ENCODE measurements around the gene MPPED1.

Gene MPPED1

DNA sequence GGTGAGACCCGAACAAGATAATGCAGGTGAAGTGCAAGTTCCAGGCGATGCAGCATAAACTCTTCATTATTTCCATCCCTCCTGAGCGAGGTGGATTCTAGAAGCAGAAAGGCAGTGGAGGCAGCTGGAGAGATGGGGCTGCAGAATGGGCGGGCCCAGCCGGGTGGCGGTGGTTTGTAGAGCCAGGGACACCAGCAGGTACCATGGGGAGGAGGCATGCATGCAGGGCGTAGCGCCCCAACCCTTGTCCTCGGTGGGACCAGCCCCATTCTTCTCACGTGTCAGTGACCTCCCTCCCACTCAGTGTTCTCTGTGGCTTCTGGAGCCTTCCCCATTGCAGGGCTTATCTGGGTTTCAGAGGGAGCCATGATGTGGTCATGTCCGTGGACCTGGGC, 38.0 kb downstream of the MPPED1 start:
- DNase-seq = no peak

DNA sequence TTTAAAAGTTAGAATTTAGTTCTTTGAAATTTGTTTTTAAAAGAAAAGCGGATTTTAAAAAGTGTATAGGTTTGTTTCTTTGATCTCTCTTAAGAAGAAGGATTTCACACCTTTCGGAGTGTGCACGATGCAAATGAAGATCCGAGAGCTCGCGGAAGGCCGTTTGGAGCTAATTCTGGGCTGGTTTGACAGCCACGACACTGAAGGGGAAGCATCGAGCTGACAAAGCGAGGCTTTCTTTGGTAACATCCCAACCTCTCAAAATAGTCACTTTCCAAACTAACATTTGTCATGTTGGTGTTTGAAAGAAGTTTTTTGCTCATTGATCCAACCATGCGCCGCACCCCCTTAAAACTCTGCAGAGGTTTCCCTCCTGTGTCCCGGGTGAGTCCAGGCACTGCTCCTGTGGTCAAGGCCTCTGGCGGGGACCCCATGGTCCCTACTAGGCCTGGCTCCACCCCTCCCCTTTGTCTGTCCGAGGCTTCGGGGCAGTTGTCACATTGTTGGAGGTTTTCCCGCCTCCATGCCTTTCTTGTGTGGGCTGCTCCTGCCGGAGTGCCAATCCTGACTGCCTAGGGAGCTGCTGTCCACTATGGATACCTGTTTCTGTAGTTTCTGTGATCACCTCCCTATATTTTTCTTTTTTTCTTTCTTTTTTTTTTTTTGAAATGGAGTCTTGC, 39.7 kb downstream of the MPPED1 start:
- DNase-seq = no peak

DNA sequence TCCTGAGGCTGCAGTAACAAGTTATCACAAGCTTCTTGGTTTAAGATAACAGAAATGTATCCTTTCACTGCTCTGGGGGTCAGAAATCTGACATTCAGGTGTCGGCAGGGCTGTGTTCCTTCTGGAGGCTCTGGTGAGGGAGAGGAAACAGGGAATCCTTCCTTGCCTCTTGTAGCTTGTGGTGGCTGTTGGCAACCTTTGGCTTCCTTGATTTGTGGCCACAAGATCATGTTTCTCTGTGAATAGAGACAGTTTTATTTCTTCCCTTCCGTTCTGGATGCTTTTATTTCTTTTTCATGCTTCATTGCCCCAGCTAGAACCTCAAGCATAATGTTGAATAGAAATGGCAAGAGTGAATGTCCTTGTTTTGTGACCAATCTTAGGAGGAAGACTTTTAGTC, 44.0 kb downstream of the MPPED1 start:
- DNase-seq = no peak

DNA sequence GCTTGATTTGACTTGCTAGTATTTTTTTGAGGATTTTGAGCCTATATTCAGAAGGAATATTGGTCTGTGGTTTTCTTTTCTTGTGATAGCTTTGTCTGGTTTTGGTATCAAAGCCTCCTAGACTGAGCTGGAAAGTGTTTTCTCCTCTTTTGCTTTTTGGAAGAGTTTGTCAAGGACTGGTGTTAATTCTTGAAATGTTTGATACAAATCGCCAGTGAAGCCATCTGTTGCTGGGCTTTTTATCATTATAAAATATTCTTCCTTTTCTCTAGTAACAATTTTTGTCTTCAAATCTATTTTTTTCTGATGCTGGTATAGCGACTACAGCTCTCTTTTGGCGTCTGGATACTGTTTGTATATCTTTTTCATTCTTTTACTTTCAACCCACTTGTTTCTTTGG, 45.2 kb downstream of the MPPED1 start:
- DNase-seq = no peak

DNA sequence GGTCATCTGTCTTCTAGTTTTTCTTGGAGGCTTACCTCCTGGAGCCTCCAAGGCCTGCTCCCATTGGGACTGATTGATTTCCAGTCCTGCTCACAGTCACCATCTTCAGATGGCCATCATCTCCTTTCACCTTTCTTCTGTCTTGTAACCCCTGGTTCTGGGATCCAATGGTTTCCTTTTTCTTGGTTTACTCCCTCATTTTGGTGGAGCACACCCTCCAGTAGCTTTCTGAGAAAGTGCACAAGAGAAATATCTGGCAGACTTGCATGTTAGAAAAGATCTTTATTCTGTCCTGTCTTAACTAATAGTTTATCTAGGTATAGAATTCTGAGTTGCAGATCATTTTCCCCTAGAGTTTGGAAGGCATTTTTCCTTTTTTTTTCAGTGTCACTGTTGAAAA, 50.9 kb downstream of the MPPED1 start:
- DNase-seq = no peak

DNA sequence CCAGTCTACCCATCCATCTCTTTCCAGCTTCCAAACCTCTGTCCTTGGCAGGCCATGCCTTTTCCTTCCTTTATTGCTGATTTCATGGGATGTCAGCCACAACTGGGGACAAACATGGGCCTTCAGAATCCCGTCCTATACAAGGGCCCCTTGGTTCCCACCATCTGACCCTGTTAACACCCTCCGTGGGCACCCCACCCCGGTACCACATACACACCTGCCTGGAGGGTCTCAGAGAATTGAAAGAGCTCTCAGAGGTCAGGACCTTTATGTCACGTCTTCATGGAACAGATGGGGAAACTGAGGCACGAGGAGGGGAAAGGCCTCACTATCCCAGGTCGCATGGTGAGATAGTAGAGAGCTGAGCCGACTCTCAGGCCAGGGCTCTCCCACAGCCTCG, 53.0 kb downstream of the MPPED1 start:
- DNase-seq = no peak

DNA sequence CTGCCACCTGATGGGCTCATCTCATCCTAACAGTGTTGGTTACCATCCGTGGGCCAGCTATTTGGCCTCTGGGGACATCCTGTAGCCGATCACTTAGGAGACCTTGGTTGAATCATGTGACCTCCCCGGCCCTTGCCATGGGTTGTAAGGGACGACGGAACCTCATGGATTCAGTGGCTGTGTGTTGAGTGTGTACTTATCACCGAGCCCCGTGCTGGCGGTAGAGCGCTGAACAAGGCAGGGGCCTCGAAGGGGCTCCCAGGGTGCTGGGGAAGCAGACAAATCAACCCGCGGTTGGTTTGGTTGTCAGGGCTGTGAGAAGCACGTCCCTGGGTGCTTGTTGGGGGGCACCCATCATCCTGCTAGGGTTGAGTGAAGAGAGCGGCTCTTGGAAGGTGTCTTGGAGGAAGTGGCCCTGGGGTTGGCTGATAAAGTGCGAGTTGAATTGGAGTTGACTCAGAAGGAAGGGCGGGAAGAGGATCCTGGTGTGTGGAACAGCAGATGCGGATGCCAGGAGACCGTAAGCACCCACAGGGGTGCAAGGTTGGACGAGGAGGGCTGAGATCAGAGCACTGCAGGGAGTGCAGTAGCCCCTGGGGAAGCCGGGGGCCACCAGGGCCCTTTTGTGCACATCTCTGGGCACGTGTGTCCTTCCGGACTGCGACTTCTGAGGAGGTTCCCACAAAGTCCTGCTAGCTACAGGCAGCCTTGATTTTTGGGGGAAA, 53.6 kb downstream of the MPPED1 start:
- no peak for DNase-seq

DNA sequence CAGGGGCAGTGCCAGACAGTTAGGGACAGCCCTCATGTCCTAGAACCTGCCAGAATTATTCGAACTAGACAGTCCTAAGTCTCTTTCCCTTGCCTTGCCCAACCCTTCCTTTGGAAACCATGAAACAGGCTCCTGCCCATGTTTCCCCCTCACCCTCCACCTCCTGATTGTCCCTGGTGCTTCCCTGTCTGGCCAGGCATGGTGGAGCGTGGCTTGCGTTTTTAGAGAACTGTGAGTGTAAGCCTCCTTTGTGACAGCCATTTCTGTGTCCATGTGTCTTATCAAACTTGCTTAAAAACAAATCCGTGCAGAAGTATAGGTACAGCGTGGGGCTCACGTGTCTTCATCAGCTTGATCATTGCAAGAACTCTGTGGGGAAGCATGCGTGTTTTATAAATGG, 54.9 kb downstream of the MPPED1 start:
- DNase-seq = no peak

DNA sequence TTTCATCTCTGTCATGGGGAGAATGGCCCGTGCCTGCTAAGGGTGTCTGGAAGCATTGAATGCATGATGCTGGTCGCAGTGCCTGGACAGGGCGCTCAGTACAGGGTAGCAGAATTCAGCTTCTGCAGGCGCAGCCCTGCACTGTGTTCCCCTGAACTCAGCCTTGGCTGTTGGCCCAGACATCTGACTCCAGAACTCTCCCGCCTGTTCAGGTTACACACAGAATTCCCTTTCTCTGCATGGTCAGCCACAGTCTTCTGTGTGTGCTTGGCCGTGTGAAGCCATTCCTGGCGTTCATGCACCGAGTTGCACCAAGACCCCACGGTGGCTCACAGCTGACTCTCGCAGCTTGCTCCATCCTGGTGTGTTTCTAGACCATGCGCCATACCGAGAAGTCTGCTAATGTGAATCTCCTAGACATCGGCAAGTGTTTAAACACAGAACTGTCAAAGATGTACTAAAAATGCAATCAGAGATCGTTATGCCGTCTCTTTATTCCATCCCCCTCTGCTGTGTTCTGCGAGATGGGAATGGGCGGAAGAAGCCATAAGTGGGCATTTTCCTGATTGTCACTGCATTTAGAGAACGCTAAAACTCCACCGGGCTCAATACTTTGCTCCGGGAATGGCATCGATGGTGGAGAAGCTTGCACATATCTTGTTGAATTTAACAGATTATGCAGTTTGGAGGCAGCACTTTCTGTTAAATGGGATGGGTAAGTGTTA, 55.6 kb downstream of the MPPED1 start:
- DNase-seq = no peak

DNA sequence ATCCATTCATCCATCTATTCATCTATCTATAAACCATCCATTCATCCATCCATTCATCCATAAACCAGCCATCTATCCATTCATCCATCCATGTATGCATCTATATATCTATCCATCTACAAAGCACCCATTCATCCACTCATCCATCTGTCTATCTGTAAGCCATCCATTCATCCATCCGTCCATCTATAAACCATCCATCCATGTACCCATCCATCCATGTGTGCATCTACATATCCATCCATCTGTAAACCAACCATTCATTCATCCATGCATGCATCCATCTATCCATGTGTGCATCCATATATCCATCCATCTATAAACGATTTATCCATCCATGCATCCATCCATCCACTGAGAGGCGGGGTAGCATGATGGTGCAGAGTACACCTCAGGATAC, 58.4 kb downstream of the MPPED1 start:
- DNase-seq = no peak

DNA sequence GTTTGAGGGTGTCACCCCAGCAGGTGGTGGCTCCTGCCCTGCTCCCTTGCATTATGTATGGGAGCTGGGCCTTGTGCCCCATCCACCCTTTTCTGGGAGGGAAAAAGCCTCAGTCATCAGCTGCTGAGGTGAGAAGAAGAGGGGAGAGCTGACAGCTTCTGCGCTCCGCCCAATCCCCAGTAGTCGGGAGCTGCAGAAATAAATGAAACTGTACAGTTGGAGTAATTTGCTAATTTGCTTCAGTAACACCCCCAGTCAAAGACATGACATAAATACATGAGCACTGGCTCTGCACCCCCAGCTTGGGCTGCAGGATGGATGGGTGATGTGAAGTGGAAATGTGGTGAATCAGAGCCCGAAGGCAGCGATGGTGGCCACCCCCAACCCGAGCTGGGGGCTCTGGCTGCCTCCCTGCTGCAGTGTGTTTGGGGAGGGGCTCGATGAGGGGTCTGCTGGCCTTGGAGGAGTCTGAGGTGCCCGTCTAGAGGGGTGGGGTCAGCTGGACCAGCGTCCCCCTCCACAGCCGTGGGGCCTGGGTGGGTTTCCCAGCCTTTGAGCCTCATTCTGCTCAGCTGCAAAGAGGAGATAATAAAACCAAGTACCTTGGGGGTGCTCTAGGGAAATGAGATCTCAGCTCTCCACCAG, 59.2 kb downstream of the MPPED1 start:
- DNase-seq = no peak

DNA sequence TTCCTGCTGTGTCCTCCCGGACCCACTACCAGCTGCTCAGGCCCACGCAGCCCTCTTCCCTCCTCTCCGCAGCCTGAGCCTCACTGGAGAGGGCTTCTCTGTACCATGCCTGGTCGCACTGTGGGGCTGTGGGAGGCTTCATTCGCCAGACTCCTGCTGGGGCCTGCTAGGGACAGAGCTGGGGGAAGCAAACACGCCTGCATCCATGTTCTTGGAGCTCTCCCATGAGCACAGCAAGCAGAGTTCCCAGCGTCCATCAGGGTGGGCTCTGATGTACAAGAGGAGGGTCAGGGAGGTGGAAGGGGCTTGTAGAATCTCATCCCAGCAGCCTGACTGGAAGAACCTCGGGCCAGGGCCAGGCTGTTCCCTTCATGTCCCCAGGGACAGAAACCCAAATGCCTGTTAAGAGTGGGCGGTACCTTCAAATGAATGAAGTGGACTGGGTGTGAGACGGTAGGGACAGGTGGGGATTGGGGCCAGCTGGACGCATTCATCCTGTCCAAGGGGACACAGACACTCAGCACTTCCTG, 59.9 kb downstream of the MPPED1 start:
- DNase-seq = no peak

DNA sequence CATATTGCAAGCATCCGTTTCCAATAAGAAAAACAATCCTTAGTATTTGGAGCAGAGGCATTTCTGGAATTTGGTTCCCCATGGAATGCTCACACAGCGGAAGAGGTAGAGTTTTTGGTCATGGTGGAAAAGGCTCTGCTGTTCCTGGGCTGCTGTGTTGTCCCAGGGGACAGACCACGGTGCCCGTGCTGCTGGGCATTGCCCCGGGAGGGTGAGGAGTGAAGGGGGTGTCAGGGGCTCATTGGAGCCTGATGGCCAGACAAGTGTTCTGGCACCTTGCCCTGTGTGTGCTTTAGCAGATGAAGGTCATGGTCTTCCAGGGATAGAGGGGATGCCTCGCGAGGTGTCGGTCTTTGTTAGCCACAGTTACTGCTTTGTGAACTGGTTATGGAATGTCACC, 61.2 kb downstream of the MPPED1 start:
- DNase-seq = no peak

DNA sequence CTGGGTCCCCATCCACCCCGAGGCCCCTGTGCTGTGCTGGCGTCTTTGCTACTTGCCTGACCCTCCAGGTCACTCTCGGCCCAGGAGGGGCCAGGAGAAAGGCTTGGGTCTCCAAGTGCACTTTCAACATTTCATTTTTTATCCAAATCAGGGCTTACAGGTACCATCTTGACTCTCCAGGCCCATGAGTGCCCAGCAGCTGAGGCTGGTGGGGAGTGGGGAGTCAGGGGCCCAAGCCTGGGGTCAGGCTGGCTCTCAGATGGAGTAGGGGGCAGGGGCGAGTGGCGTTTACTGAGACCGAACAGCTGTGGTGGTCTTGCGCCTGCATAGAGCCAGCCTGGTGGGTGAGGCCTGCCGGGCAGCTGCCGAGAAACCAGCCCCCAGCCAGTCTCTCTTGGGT, 61.6 kb downstream of the MPPED1 start:
- no peak for DNase-seq

DNA sequence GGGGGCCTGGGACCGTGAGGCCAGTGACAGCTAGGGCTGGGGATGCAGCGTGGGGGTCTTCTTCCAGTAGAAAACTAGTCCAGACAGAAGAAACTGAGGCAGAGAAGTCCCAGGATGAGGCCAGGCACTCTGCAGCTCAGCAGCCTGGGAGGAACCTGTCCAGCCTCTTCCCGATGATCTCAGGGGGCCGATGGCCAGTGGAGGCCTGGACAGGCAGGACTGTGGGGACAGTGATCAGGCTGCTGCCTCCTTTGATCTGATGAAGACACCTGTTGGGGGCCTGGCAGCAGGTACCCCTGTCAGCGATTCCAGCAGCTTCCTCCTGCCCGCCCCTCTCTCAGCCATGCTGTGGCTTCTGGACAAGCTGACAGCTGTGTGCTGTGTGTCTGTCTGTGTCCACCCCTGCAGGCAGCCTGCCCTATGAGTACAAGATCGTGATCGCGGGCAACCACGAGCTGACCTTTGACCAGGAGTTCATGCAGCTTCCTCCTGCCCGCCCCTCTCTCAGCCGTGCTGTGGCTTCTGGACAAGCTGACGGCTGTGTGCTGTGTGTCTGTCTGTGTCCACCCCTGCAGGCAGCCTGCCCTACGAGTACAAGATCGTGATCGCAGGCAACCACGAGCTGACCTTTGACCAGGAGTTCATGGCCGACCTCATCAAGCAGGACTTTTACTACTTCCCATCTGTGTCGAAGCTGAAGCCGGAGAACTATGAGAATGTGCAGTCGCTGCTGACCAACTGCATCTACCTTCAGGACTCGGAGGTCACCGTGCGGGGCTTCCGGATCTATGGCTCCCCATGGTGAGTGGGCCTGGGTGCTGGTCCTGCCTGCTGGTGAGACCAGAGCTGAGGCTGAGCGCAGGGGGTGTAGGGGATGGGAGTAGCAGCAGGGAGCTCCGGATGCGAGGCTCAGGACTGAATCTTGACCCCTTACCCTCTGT, 62.6 kb downstream of the MPPED1 start:
- no peak for DNase-seq

DNA sequence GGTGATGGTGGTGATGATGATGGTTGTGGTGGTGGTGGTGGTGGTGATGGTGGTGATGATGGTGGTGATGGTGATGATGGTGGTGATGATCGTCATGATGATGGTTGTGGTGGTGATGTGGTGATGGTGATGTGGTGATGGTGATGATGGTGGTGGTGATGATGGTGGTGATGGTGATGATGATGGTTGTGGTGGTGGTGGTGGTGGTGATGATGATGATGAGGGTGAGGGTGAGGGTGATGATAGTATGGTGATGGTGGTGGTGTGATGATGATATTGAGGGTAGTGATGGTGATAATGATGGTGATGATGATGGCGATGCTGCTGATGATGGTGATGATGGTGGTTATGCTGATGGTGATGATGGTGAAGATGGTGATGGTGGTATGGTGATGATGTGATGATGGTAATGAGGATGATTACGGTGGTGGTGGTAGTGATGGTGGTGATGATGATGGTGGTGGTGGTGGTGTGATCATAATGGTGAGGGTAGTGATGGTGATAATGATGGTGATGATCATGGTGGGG, 63.8 kb downstream of the MPPED1 start:
- no peak for DNase-seq

DNA sequence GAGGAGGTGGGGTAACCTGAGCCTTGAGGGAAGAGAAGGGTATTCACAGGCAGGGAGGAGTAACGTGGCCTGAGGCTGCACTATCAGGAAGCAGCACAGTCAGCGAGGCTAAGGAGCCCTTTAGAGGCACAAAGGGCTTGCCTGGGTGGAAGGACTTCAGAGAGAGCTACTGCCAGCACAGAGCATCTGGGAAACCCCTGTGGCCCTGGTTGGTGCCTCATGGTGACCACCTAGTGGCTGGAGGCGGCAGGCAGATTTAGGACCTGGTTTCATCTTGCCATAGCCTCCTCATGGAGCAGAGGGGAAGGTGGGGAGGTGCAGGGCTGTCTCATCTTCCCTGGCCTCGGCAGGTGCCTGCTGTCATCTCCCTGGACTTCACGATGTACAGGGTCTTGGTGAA, 64.5 kb downstream of the MPPED1 start:
- DNase-seq = no peak

DNA sequence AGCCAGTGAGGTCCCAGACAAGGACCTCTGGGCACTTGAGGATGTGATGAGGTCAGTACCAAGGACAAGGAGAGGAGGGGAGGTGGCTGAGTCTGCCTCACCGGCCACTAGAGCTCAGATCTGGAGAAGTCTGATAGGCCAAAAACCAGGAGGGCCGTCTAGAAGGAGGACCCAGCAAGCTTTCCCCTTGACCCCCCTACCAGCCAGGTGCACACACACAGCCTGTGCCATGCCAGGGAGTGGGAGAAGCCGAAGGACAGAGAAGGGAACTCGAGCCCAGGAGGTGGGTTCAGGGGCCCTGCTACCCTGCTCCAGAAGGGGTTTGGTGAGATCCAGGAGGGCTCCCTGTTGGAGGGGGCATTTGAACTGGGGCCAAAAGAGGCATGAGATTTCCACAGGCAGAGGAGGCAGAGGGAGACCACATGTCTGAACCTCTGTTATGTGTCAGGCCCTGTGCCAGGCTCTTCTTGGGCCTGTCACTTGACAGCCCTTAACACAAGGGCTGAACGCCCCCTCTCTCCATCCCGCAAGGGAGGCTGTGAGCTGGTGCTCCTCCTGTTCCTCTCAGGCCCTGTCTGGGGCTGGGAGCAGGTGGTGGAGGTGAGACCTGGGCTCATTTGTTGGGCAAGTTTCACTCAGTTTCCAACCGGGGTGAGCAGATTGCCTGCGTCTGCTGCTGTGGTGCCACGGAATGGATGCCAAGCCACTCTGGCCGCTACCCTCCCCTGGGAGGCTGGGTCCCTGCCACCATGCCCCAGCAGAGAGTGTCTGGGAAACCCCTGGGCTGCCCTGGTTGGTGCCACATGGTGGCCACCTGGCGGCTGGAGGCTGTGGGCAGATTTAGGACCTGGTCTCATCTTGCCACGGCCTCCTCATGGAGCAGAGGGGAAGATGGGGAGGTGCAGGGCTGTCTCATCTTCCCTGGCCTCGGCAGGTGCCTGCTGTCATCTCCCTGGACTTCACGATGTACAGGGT, 65.2 kb downstream of the MPPED1 start:
- DNase-seq = no peak

DNA sequence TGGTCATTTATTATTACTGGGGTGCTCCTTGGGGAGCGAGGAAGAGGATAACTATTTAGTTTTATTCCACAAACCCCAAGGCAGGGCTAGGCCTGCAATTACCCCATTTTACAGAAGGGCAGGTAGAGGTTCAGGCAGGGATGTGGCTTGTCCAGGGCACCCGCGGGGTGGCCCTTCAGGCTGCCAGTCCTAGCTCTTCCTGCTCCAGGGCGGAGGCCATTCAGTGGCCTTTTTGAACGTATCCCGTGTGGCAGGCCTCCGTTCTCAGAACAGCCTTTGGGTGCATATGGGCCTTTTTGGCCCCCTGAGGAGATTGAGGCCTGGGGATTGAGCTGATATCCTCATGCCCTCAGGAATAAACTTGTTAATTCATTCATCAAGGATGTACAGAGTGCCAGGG, 66.2 kb downstream of the MPPED1 start:
- DNase-seq = peak; percentile 13

DNA sequence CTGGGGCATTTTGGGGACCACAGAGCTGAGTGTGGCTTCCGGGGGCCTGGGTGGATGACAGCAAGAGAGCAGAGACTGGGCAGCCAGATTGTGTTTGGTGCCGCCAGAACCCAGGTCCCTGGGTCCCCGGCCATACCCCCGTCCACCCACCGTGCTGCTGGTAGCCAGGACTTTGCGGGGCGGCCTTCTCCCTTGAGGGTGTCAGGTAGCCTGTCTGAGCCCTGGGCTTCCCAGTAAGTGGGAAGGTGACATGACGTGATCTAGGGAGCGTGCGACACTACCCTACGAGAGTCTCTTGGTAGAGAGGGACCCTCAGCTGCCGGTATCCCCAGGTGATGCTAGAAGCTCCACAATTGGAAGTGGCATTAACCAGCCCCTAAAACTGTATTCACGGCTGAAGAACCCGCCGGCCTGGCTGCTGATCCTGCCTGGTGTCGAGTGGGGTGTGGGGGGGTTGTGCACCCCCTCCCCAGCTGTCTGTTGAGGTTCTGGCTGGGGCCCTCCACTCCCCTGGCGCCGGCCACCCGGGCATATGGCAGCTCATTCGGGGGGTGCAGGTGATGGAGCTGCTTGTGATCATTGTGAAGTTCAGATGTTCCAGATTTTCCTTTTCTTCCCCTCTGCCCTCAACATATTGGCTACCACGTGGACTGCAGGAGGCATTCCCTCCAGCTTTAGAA, 66.9 kb downstream of the MPPED1 start:
- no peak for DNase-seq
